GM23338 (cell line): ENCODE data around the gene SLC25A22. TPM values are rescaled to one million over a fixed set of nuclear protein-coding genes. Genes with fewer than 3 reads are reported as not detected.

Experiments used
- ATAC-seq: fragments of 200-7000 bp; cut with Tn5 transposase; 3 replicates; pipeline ENCODE4 v1.9.1; 2020
- DNase-seq: peaks from one replicate; pipeline ENCODE4 v3.0.0-alpha.2; 2015; ENCODE audit warnings: low spot score
- H2AFZ ChIP-seq: fragments of 200-600 bp; sonication (generic); 2 replicates; pipeline ENCODE4 v1.8.0; 2016; ENCODE audit warnings: antibody characterized with exemption, mild to moderate bottlenecking, moderate library complexity
- H3F3A ChIP-seq: fragments of 200-600 bp; sonication (generic); replicated peaks from 2 replicates; pipeline ENCODE4 v1.8.0; 2017; ENCODE audit warnings: antibody characterized with exemption, mixed run types, low read depth
- H3K27ac ChIP-seq: fragments of 200-600 bp; sonication (generic); 2 replicates; pipeline ENCODE4 v1.6.1; 2016; ENCODE audit warnings: low read depth
- H3K27me3 ChIP-seq: fragments of 200-600 bp; sonication (generic); 2 replicates; pipeline ENCODE4 v1.8.0; 2016; ENCODE audit warnings: mild to moderate bottlenecking, mixed run types, moderate library complexity; ENCODE audit not compliant: insufficient read depth
- H3K36me3 ChIP-seq: fragments of 200-600 bp; sonication (generic); 2 replicates; pipeline ENCODE4 v1.8.0; 2016; ENCODE audit warnings: mild to moderate bottlenecking; ENCODE audit not compliant: insufficient read depth
- H3K4me1 ChIP-seq: fragments of 200-600 bp; sonication (generic); 2 replicates; pipeline ENCODE4 v1.8.0; 2016; ENCODE audit warnings: mild to moderate bottlenecking, moderate library complexity; ENCODE audit not compliant: insufficient read depth
- H3K4me2 ChIP-seq: fragments of 200-600 bp; sonication (generic); 2 replicates; pipeline ENCODE4 v1.7.1; 2017; ENCODE audit warnings: mixed run types
- H3K4me3 ChIP-seq: fragments of 200-600 bp; sonication (generic); 2 replicates; pipeline ENCODE4 v1.6.1; 2016; ENCODE audit warnings: mixed run types
- H3K79me2 ChIP-seq: fragments of 200-600 bp; sonication (generic); replicated peaks from 2 replicates; pipeline ENCODE4 v1.8.0; 2017; ENCODE audit warnings: mild to moderate bottlenecking; ENCODE audit not compliant: insufficient read depth
- H3K9me2 ChIP-seq: fragments of 200-600 bp; sonication (generic); 2 replicates; pipeline ENCODE4 v1.8.0; 2017; ENCODE audit not compliant: insufficient read depth
- H4K20me1 ChIP-seq: fragments of 200-600 bp; sonication (generic); replicated peaks from 2 replicates; pipeline ENCODE4 v1.8.0; 2017; ENCODE audit warnings: mild to moderate bottlenecking; ENCODE audit not compliant: insufficient read depth
- H3K27ac Mint-ChIP-seq: 2 replicates; pipeline ENCODE4 v1.8.0; 2020; ENCODE audit warnings: inconsistent platforms, mild to moderate bottlenecking, moderate library complexity, mixed read lengths
- H3K27me3 Mint-ChIP-seq: 3 replicates; pipeline ENCODE4 v1.8.0; 2022; ENCODE audit warnings: low read depth, mild to moderate bottlenecking, moderate library complexity, mixed read lengths, inconsistent platforms; ENCODE audit not compliant: insufficient read depth, poor library complexity
- H3K36me3 Mint-ChIP-seq: 3 replicates; pipeline ENCODE4 v1.8.0; 2021; ENCODE audit warnings: low read depth, mild to moderate bottlenecking, inconsistent platforms, moderate library complexity, mixed read lengths
- H3K4me1 Mint-ChIP-seq: 3 replicates; pipeline ENCODE4 v1.8.0; 2020; ENCODE audit warnings: mild to moderate bottlenecking, inconsistent platforms, mixed read lengths
- H3K4me3 Mint-ChIP-seq: 3 replicates; pipeline ENCODE4 v1.8.0; 2021; ENCODE audit warnings: moderate library complexity, mild to moderate bottlenecking, inconsistent platforms, mixed read lengths
- H3K9me3 Mint-ChIP-seq: 3 replicates; pipeline ENCODE4 v1.8.0; 2020; ENCODE audit warnings: moderate library complexity, mild to moderate bottlenecking, inconsistent platforms, mixed read lengths
- EZH2 ChIP-seq: fragments of 200-600 bp; sonication (generic); IDR thresholded peaks from one replicate; pipeline ENCODE4 v1.8.0; 2017; ENCODE audit warnings: antibody characterized with exemption, mild to moderate bottlenecking, low read depth; ENCODE audit not compliant: unreplicated experiment
- EZH2phosphoT487 ChIP-seq: fragments of 200-600 bp; sonication (generic); IDR thresholded peaks from one replicate; pipeline ENCODE4 v1.8.1; 2018; ENCODE audit warnings: antibody characterized with exemption; ENCODE audit not compliant: unreplicated experiment
- JUNB ChIP-seq: IDR thresholded peaks from one replicate; pipeline ENCODE4 v1.6.1; 2016; ENCODE audit warnings: antibody characterized with exemption; ENCODE audit not compliant: unreplicated experiment
- NANOG ChIP-seq: IDR thresholded peaks from 2 replicates; pipeline ENCODE4 v1.6.1; 2016; ENCODE audit warnings: antibody characterized with exemption, borderline replicate concordance
- REST ChIP-seq: IDR thresholded peaks from one replicate; pipeline ENCODE4 v1.6.1; 2018; ENCODE audit warnings: antibody characterized with exemption; ENCODE audit not compliant: unreplicated experiment
- STAT1 ChIP-seq: IDR thresholded peaks from one replicate; pipeline ENCODE4 v1.6.1; 2016; ENCODE audit warnings: antibody characterized with exemption; ENCODE audit not compliant: unreplicated experiment
- ZNF114 ChIP-seq: fragments of 250-450 bp; sonication (Bioruptor Pico); IDR thresholded peaks from 2 replicates; pipeline ENCODE4 v1.5.0; 2020; ENCODE audit warnings: mild to moderate bottlenecking, moderate library complexity
- ZNF331 ChIP-seq: fragments of 250-450 bp; sonication (Bioruptor Pico); IDR thresholded peaks from 2 replicates; pipeline ENCODE4 v1.5.0; 2020; ENCODE audit warnings: low read depth, mild to moderate bottlenecking, moderate library complexity
- polyA plus RNA-seq: library from polyadenylated mRNA; unstranded; fragments of >200 nt; fragmentation: Nextera tagmentation; extraction: Ambion mirVana; gene quantifications from 2 replicates; pipeline ENCODE4 v1.2.1, GENCODE V29; 2016
- total RNA-seq: library from RNA; depleted of rRNA; stranded (reverse); fragments of >200 nt; shearing (Covaris generic); gene quantifications from 2 replicates; pipeline ENCODE4 v1.2.3, GENCODE V29; 2014
- TF ChIP-seq, protein P1 (sequence below): IDR thresholded peaks from 2 replicates; pipeline ENCODE4 v1.6.1; 2016; ENCODE audit warnings: antibody characterized with exemption

Gene SLC25A22
- total and polyA plus RNA-seq, 2 experiments from 2014 or later = 21.0 to 46.4 TPM

GRCh38 chr11:846496-847098 lies 48.5 kb upstream of the SLC25A22 start:
- H3K79me2 ChIP-seq = peaks cover 7% of the 10 kb centered on the region
- H3K27ac ChIP-seq = no peak overlapping the region
- ATAC-seq = no peak
- H3K4me1 ChIP-seq = peaks cover 31% of the 10 kb centered on the region
- Mint-ChIP-seq H3K27me3 (peaks cover 18% of the 10 kb centered on the region), H3K27ac (no peak overlapping the region), H3K4me3 (peak overlapping the region; percentile 22; the same call in 1 of the 3 replicates), H3K36me3 (no peaks in the 10 kb centered on the region), H3K9me3 (no peaks in the 10 kb centered on the region), H3K4me1 (peaks cover 20% of the 10 kb centered on the region)
- no peaks in the 10 kb centered on the region for H3K27me3 ChIP-seq
- peaks cover 14% of the 10 kb centered on the region; the same call in 1 of the 2 replicates for H4K20me1 ChIP-seq
- no peak overlapping the region for H3K4me3 ChIP-seq
- DNase-seq = no peak
- no peaks in the 10 kb centered on the region for H3K36me3 ChIP-seq
- H3K9me2 ChIP-seq = no peaks in the 10 kb centered on the region
- H3F3A ChIP-seq = 0 out of 2 replicates have a peak, but pooled peaks cover 5% of the 10 kb centered on the region
- H2AFZ ChIP-seq = no peak overlapping the region
- TF ChIP-seq EZH2phosphoT487 (no peak), STAT1 (no peak), REST (no peak), ZNF331 (CRISPR knock-in tag) (no peak), EZH2 (no peak), JUNB (no peak)
- H3K4me2 ChIP-seq = no peak overlapping the region

DNA sequence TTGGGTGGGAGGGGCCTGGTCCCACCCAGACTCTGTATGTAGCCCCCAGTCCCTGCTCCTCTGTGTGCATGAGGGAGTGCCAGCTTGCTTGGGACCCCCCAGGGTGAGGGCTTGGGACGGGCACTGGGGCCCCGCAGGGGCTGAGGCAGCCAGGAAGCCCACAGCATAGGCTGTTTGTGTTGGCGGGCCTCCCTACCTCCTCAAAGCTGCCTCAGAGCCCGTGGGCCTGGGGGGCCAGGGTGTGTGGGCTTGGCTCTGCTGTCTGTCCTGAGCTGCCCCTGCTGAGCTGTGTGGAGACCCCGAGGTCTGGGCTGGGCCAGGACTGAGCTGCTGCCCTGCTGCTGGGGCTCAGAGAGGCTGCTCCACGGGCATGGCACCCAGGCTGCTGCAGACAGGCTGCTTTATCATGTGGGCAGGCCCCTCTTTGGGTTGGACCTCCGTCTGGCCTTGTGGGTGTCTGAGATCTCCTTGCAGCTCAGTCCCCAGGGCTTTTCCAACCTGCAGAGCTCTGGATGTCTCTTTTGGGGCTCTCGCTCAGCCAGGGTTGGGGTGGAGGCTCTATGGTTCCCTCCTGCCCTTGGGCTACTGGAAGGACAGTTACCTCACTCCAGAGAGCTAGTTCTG lies 47.9 kb upstream of the SLC25A22 start:
- Mint-ChIP-seq H3K27me3 (peaks cover 18% of the 10 kb centered on the region), H3K4me1 (peaks cover 20% of the 10 kb centered on the region), H3K36me3 (peaks cover 4% of the 10 kb centered on the region), H3K4me3 (no peak overlapping the region; the same call in 2 of the 3 replicates), H3K27ac (no peak overlapping the region), H3K9me3 (no peaks in the 10 kb centered on the region)
- Histone ChIP-seq H3K27me3 (no peaks in the 10 kb centered on the region), H3K9me2 (no peaks in the 10 kb centered on the region), H3K4me3 (no peak overlapping the region), H2AFZ (no peak overlapping the region), H3K79me2 (peaks cover 13% of the 10 kb centered on the region), H3K4me2 (peak overlapping the region; percentile 91; the same call in 1 of the 2 replicates), H4K20me1 (peaks cover 17% of the 10 kb centered on the region), H3F3A (0 out of 2 replicates have a peak, but pooled peaks cover 5% of the 10 kb centered on the region), H3K27ac (no peak overlapping the region), H3K4me1 (peaks cover 32% of the 10 kb centered on the region), H3K36me3 (no peaks in the 10 kb centered on the region)
- no peak for ATAC-seq
- DNase-seq = no peak
- TF ChIP-seq NANOG (no peak), EZH2phosphoT487 (no peak), REST (no peak), ZNF331 (CRISPR knock-in tag) (no peak), STAT1 (no peak), ZNF114 (CRISPR knock-in tag) (no peak), EZH2 (no peak)
- TF ChIP-seq, protein P1, sequence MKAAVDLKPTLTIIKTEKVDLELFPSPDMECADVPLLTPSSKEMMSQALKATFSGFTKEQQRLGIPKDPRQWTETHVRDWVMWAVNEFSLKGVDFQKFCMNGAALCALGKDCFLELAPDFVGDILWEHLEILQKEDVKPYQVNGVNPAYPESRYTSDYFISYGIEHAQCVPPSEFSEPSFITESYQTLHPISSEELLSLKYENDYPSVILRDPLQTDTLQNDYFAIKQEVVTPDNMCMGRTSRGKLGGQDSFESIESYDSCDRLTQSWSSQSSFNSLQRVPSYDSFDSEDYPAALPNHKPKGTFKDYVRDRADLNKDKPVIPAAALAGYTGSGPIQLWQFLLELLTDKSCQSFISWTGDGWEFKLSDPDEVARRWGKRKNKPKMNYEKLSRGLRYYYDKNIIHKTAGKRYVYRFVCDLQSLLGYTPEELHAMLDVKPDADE = no peak
